Stimulated activated naive CD8-positive, alpha-beta T cell treated with anti-CD3 and anti-CD28 coated beads, Interleukin-15, Interleukin-2, amounts not matched to agents 100 U/mL and 50 U/mL, for 24 hours (primary cell): ENCODE measurements around the gene PIK3R5.
"Not testable (repeated sequence)": the region's sequence is repeated elsewhere in the genome, so short reads cannot be mapped to it uniquely, and the experiment has no call there.

ENCODE experiments used
- ATAC-seq: fragments of 150-1000 bp; cut with Tn5 transposase; one replicate; pipeline ENCODE4 v1.10.0; 2021
- DNase-seq: peaks from one replicate; pipeline ENCODE4 v3.0.0; 2021

PIK3R5 gene

DNA sequence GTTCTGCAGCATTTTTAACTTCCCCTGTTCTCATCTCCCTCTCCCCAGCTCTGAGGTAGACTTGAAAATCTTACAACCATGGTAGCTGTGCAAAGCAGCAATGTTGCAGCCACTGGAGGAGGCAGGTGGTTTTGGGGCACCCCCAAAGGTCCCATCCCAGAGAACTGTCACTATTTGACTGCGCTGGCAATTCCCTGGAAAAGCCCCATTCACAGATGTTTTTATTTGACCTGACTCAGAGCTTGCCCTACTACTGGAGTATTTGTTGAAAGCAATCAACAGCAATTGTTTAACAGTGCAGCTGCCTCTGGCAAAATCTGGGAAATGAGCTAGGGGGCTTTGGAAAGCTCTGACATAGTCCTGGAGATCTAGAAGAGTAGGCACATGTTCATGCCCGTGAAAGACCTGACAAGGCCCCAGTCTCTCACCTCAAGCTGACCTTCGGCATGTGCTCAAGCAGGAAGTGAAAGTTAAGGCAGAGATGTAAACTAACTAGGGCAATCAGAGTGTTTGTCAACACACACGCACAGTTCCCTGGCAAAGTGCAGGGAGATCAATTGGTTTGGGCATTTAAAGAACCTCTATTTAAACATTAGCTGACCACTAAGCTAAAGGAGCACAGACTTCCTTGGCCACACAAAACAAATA lies 19.7 kb upstream of the PIK3R5 start:
- DNase-seq (peak; percentile 27), ATAC-seq (peak; percentile 52)

DNA sequence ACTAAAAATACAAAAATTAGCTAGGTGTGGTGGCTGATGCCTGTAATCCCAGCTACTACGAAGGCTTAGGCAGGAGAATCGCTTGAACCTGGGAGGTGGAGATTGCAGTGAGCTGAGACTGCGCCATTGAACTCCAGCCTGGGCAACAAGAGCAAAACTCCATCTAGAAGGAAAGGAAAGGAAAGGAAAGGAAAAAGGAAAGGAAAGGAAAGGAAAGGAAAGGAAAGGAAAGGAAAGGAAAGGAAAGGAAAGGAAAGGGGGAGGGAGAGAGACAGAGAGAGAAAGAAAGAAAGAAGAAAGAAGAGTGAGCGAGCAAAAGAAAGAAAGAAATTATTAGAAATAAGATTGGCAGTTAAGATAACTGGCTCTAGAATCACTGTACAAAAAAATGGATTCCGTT lies 18.7 kb upstream of the PIK3R5 start:
- DNase-seq, ATAC-seq: not testable (repeated sequence)

DNA sequence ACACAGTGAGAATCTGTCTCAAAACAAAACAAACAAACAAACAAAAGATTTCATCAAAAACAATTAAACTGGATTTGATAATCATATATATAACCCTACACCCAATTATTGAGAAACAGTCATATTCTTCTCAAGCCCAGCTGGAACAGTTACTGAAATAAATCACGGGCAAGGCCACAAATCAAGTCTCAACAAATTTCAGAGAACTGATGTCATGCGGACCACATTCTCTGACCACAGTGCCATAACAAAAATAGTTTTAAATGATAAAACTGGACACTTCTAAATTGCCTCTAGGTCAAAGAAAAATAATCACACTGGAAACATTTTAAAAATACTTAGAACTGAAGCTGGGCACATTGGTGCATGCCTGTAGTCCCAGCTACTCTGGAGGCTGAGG lies 15.9 kb upstream of the PIK3R5 start:
- DNase-seq (no peak), ATAC-seq (no peak)

DNA sequence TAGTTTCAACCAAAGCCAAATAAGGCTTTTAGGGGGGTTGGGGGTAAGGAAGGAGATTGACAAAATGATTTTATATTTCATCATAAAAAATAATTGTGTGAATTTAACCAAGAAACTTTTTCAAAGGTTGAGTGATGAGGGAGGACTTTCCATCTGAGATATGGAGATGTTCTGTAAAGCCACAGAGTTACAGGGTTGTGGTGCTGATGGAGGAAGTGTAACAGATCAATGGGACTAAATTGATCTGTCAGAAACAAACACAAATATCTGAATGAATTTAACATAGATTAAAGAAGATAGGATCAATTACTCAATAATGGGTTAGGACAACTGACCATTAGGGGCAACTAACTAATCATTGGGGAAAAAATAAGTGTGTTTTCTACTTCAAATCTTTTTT lies 14.2 kb upstream of the PIK3R5 start:
- no peak for DNase-seq
- ATAC-seq = no peak

DNA sequence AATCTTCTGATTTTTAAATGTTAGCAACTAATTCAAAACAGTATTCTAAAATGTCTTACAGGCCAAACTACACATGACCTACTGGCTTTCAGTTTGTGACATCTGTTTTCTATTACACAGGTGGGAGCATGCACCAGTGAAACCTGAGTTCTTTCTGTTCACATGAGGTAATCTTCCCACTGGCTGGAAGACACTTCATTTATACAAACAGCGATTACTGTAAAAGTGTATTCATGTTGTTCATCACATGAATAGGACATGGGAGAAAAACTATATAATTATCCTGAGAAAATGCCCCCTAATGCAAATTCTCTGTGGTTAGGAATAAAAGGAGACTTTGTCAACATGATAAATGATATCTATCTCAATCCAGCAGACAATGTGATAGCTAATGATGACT lies 11.1 kb upstream of the PIK3R5 start:
- ATAC-seq = no peak

GRCh38 chr17:8975091-8975725 lies 9.7 kb upstream of the PIK3R5 start:
- no peak for DNase-seq
- no peak for ATAC-seq

More for the DNA sequence above, 11.1 kb upstream of the PIK3R5 start:
- no peak for DNase-seq

DNA sequence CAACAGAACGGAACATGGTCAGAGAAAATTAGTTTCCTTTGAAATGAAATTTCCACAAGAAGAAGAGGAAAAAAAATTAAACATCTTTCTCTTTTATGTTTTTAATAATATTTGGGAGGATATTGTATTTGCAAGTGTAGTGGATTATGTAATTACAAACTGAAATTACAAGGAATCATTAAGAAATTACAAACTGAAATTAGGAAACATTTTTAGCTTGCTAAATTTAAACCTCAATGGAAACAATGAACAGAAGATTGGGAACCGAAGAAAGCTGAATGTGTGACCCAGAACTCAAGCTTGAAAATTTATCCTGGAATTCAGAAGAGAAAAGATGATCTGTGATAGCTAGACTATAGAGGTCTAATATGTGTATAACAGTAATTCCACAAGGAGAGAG lies 4.4 kb upstream of the PIK3R5 start:
- DNase-seq (no peak), ATAC-seq (no peak)

DNA sequence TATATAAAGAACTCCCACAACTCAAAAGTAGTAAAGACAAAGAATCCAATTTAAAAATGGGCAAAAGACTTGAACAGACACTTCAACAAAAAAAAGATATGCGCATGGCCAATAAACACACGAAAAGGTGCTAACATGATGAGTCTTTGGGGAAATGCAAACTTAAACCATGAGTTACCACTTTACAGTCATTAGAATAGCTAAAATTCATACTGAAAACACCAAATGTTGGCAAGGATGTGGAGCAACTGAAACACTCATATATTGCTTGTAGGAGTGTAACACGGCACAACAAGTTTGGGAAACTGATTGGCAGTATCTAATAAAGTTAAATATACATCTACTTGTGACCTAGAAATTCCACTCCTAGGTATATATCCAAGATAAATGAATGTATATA lies 3.0 kb upstream of the PIK3R5 start:
- ATAC-seq (no peak), DNase-seq (no peak)

GRCh38 chr17:8967861-8968260 lies 2.4 kb upstream of the PIK3R5 start:
- no peak for DNase-seq
- no peak for ATAC-seq

- no peak for DNase-seq
Measured at GRCh38 chr17:8966926-8967325, 1.4 kb upstream of the PIK3R5 start.

GRCh38 chr17:8964801-8965393 lies 610 bp downstream of the PIK3R5 start:
- DNase-seq (peak; percentile 54), ATAC-seq (peak; percentile 22)

More at GRCh38 chr17:8966926-8967325, 1.4 kb upstream of the PIK3R5 start:
- no peak for ATAC-seq

- ATAC-seq = peak; percentile 58
Measured at GRCh38 chr17:8963647-8964258, 1.8 kb downstream of the PIK3R5 start.

GRCh38 chr17:8963014-8963413 lies 2.5 kb downstream of the PIK3R5 start:
- DNase-seq (no peak), ATAC-seq (no peak)

More at GRCh38 chr17:8963647-8964258, 1.8 kb downstream of the PIK3R5 start:
- no peak for DNase-seq

DNA sequence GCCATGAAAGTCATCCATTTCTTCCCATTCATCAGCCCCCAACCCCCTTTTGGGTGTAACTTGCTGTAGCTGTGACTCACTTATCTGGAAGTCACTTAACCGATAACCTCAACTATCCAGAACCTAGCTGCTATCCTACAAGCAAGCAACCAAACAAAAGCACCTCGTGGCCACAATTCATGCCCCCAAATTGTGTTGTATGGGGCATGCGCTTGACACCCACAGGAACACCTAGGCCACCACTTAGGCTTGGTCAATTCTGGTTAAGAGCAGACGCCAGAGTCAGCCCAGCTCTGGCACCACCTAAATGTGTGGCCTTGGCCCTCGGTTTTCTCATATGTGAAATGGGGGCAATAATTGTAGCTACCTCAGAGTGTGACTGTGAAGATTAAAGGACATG lies 3.7 kb downstream of the PIK3R5 start:
- DNase-seq (no peak), ATAC-seq (no peak)

DNA sequence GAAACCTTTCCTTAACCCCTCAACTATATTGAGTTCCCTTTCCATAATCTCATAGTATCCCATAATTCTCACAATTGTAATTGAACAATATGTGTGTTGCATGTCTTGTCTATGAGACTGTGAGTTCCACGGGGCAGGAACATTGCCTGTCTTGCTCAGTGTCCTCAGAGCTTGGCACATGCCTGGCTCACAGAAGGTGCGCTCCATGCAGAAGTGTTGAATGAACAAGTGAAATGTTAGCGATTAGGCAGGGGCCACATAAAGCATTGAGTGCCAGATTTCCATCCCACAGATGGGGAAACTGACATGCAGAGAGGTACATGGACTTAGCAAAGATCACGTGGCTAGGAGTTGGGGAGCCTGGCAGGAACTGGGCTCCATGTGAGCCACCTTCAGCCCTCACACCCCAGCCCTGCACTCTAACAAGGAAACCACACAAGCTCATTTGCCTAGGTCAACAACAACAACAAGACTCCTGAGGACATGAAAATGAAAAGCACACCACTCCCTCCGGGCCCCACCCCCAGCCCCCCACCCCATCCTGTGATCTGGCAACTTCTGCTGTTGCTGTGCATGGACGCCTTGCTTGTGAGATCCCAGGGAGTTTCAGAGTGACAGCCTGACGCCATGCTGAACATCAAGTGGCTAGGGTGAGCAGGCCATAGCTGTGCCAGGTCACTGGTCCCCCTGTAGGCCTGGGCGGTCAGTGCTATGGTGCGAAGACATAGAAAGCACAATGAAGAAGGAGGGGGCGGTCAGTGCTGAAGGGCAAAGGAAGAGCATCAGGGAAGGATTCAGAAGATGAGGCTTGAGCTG lies 5.0 kb downstream of the PIK3R5 start:
- no peak for ATAC-seq
- DNase-seq = no peak

DNA sequence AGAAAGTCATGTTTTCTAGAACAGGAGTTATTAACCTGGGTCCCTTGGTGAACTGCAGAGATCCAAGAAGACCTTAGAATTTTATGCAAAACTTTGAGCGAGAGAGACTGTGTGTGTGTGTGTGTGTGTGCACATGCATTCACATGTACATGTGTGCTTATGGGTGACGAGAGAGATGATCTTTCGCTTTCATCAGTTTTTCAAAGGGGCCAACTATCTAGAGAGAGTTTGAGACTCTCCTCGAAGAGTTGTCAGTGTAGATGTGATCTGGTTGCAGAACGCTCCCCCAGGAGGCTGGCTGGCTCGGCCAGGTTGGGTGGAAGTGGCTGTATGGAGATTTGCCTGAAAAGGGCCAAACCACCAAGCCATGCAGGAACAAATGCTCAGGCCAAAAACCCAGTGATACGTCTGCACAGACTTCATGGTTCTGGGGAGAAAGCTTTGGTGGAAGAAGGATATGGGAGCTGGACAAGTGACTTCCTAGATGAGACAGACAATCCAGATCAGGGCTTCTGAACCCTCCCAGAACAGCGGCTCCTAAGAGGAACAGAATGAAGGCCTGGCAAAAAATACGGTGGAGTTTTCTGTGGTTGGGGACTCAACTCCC lies 6.1 kb downstream of the PIK3R5 start:
- ATAC-seq = no peak
- no peak for DNase-seq

- ATAC-seq = no peak
- no peak for DNase-seq
Measured at GRCh38 chr17:8957721-8958120, 7.8 kb downstream of the PIK3R5 start.

- no peak for DNase-seq
- ATAC-seq = peak; percentile 67
Measured at GRCh38 chr17:8956465-8956902, 9.0 kb downstream of the PIK3R5 start.

GRCh38 chr17:8955021-8955959 lies 10.2 kb downstream of the PIK3R5 start:
- DNase-seq (no peak), ATAC-seq (no peak)

- DNase-seq (peak; percentile 73), ATAC-seq (peak; percentile 70)
Measured at GRCh38 chr17:8954339-8954738, 11.2 kb downstream of the PIK3R5 start.
